UCSD-AML1 (cell line): ENCODE data around the gene RHOF.

Experiments used
- DNase-seq: peaks from one replicate; lab custom pipeline; 2025; ENCODE audit not compliant: unreplicated experiment; lab: John Stamatoyannopoulos, UW

RHOF gene

GRCh38 chr12:121820056-121820455 is 26.6 kb upstream of the RHOF start:
- DNase-seq: no peak

- no peak for DNase-seq
Measured at GRCh38 chr12:121819212-121819949, 25.9 kb upstream of the RHOF start.

- DNase-seq: no peak
Measured at GRCh38 chr12:121817648-121818043, 24.2 kb upstream of the RHOF start.

GRCh38 chr12:121816925-121817647 is 23.6 kb upstream of the RHOF start:
- no peak for DNase-seq

- no peak for DNase-seq
Measured at GRCh38 chr12:121815263-121815662, 21.8 kb upstream of the RHOF start.

- DNase-seq: no peak
Measured at GRCh38 chr12:121814429-121815119, 21.1 kb upstream of the RHOF start.

GRCh38 chr12:121813951-121814350 is 20.5 kb upstream of the RHOF start:
- DNase-seq: no peak

- no peak for DNase-seq
Measured at GRCh38 chr12:121812921-121813896, 19.7 kb upstream of the RHOF start.

GRCh38 chr12:121812320-121812871 is 18.9 kb upstream of the RHOF start:
- DNase-seq: no peak

GRCh38 chr12:121811434-121812319 is 18.2 kb upstream of the RHOF start:
- peak; percentile 73 for DNase-seq

GRCh38 chr12:121810833-121811433 is 17.4 kb upstream of the RHOF start:
- no peak for DNase-seq

GRCh38 chr12:121810234-121810817 is 16.8 kb upstream of the RHOF start:
- no peak for DNase-seq

- no peak for DNase-seq
Measured at GRCh38 chr12:121809712-121810116, 16.2 kb upstream of the RHOF start.

- no peak for DNase-seq
Measured at GRCh38 chr12:121808623-121809022, 15.1 kb upstream of the RHOF start.

GRCh38 chr12:121807642-121808347 is 14.3 kb upstream of the RHOF start:
- no peak for DNase-seq

GRCh38 chr12:121806546-121807423 is 13.3 kb upstream of the RHOF start:
- no peak for DNase-seq

GRCh38 chr12:121806009-121806545 is 12.6 kb upstream of the RHOF start:
- DNase-seq: no peak
